AG04450 (cell line): ENCODE results near the gene TPM3. TPM values are rescaled to one million over a fixed set of nuclear protein-coding genes. Genes with fewer than 3 reads are reported as not detected.
"Not testable (repeated sequence)": the region's sequence is repeated elsewhere in the genome, so short reads cannot be mapped to it uniquely, and the experiment has no call there.

Source experiments
- CTCF ChIA-PET: fragments of 300-600, 350-600 bp; formaldehyde crosslinking; extraction: SDS; loops from one replicate; lab custom pipeline; 2022; ENCODE audit warnings: antibody characterized with exemption, inconsistent platforms; lab: Charles Lee
- POLR2A ChIA-PET: fragments of 350-600 bp; formaldehyde crosslinking; extraction: SDS; loops from one replicate; lab custom pipeline; 2021; ENCODE audit warnings: antibody characterized with exemption, inconsistent platforms; lab: Yijun Ruan, JAX
- DNase-seq: peaks from one replicate; pipeline ENCODE4 v3.0.0-alpha.2; 2011; ENCODE audit warnings: low read depth, low spot score
- H3K27ac ChIP-seq: one replicate; pipeline ENCODE4 v1.5.1; 2012; ENCODE audit warnings: low read depth, low read length, control low read depth
- H3K27me3 ChIP-seq: one replicate; pipeline ENCODE4 v1.6.0; 2012; ENCODE audit warnings: low read length; ENCODE audit not compliant: control insufficient read depth, insufficient read depth
- H3K4me3 ChIP-seq: 2 replicates; pipeline ENCODE4 v1.5.1; 2011; ENCODE audit warnings: mild to moderate bottlenecking, low read depth, low read length, control low read depth
- H3K9me3 ChIP-seq: 2 replicates; pipeline ENCODE4 v1.5.1; 2012; ENCODE audit warnings: low read length; ENCODE audit not compliant: control insufficient read depth, insufficient read depth
- CTCF ChIP-seq: IDR thresholded peaks from 2 replicates; pipeline ENCODE4 v1.5.1; 2011; ENCODE audit warnings: low read depth, low read length, control low read depth, inconsistent platforms
- polyA plus RNA-seq: library from polyadenylated mRNA; depleted of rRNA; stranded (reverse); fragments of >200 nt; gene quantifications from 2 replicates; pipeline ENCODE4 v1.2.3, GENCODE V29; 2011

The TPM3 gene
- polyA plus RNA-seq, 1 experiment = 565 TPM

DNA sequence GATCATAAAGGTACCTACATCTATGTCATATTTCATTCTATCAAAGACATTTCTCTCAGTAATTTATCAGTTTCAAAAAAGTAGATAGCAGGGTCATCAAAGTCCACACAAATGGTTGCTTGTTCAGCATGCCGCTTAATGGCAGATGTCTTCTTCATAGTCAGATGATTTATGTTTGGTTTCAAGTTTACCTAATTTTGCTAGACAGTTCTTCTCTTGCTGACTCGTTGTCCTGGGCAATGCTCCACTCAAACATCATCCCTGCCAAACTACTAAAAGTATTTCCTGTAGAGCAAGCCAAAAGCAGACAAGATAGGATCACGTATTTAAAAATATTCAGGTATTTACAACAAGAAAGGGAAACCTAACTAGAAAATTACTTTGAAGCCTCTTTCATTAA, 50.7 kb downstream of the TPM3 start:
- no peak overlapping the region for H3K27ac ChIP-seq
- CTCF ChIA-PET = no interaction called here
- POLR2A ChIA-PET = no interaction called here

DNA sequence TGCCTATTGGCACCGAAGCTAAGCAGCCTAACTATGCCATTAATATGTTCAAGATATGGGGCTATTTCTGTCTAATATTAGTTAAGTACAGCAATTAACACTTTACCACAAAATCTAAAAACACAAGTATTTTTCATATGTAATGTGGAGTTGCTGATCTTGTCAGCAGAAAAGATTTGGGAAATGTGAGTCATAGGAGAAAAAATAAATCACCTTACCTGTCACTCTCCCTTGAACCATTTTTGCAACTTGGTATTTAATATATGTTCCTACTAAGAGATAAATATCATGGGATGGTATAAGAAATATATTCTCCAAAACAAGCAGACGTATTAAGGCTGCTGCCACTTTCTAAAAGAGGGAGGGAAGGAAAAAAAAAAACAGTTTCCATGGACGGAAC, 54.0 kb downstream of the TPM3 start:
- ChIA-PET CTCF (no interaction called here), POLR2A (no interaction called here)
- TF ChIP-seq CTCF = no peak
- no peaks in the 10 kb centered on the region for H3K27me3 ChIP-seq
- DNase-seq = no peak
- no peak overlapping the region for H3K27ac ChIP-seq
- no peak overlapping the region for H3K4me3 ChIP-seq
- H3K9me3 ChIP-seq = no peaks in the 10 kb centered on the region

More for the DNA sequence above, 50.7 kb downstream of the TPM3 start:
- Histone ChIP-seq H3K27me3 (no peaks in the 10 kb centered on the region), H3K9me3 (no peaks in the 10 kb centered on the region), H3K4me3 (no peak overlapping the region)
- DNase-seq = no peak
- TF ChIP-seq CTCF = no peak

DNA sequence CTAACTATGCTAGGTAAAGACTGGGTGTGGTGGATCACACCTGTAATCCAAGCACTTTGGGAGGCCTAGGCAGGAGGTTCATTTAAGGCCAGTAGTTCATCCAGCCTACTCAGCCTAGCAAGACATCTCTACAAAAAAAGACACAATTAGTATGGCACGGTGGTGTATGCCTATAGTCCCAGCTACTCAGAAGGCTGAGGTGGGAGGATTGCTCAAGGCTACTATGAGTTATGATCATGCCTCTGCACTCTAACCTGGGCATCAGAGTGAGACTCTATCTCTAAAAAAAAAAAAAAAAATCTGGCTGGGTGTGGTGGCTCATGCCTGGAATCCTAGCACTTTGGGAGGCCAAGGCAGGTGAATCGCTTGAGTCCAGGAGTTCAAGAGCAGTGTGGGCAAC, 58.6 kb downstream of the TPM3 start:
- Histone ChIP-seq H3K27ac (no peak overlapping the region), H3K4me3 (no peak overlapping the region), H3K9me3 (no peaks in the 10 kb centered on the region), H3K27me3 (no peaks in the 10 kb centered on the region)
- DNase-seq = no peak
- TF ChIP-seq CTCF = no peak
- ChIA-PET CTCF (interaction anchor here (0.7 kb wide), 1 partner anchor 111 kb away, joined by 3 read pairs; no protein-coding TSS in a partner anchor), POLR2A (no interaction called here)

- no peak for TF ChIP-seq CTCF
- Histone ChIP-seq H3K9me3 (no peaks in the 10 kb centered on the region), H3K27ac (no peak overlapping the region), H3K27me3 (no peaks in the 10 kb centered on the region), H3K4me3 (no peak overlapping the region)
- ChIA-PET CTCF (interaction anchor here (0.6 to 1.3 kb wide), 2 partner anchors 16 to 118 kb away, joined by 3 to 9 read pairs; no protein-coding TSS in a partner anchor), POLR2A (no interaction called here)
- DNase-seq = no peak
Observed at GRCh38 chr1:154129391-154129970, 62.4 kb downstream of the TPM3 start.

- H3K27ac ChIP-seq, POLR2A ChIA-PET, H3K4me3 ChIP-seq, H3K9me3 ChIP-seq, DNase-seq, H3K27me3 ChIP-seq: not testable (repeated sequence)
- CTCF ChIA-PET = interaction anchor here (0.7 kb wide), 1 partner anchor 22 kb away, joined by 3 read pairs; no protein-coding TSS in a partner anchor
Observed at GRCh38 chr1:154123205-154123604, 68.7 kb downstream of the TPM3 start.
